Measurements from ENCODE around the gene NEU1. TPM values are rescaled to one million over a fixed set of nuclear protein-coding genes. Genes with fewer than 3 reads are reported as not detected.

Gene NEU1
- polyA plus RNA-seq, 1 of the 3 experiments (the other 2 are of a cell fraction), result 43.0 TPM

DNA sequence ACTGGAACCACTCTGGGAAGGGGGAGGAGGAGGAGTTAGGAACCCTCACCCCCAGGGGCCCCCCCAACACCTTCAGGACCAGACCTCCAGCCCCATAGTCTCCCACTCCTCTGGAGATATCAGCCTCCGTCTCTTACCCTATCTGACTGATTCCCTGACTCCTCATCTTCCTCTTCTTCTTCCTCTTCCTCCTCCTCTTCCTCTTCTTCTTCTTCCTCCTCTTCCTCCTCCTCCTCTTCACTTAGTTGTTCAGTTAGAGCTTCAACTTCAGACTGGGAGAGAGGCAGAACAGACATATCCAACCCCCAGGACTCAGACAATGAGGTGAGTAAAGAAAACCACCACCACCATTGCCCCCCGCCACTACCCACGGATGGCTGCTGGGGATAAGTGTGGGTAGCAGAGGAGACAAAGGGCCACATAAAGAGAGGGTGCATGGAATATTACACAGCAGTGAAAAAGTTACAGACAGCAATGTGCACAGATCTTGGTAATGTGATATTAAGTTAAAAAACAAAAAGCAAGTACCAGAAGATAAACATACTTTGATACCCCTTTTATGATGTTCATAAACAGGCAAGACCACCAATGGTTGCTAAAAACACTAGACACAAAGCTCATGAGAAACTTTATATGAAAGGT is 26.8 kb upstream of the NEU1 start (continued):
- TF ChIP-seq EP300 (IDR thresholded peaks at IDR 0.05; ENCODE audit: borderline replicate concordance in 1 of 2, low read depth in 1 of 2, low read length in 1 of 2) (no peak), MXI1 (IDR thresholded peaks at IDR 0.05; ENCODE audit: low read depth, low read length) (no peak), TEAD4 (IDR thresholded peaks at IDR 0.05; ENCODE audit: borderline replicate concordance, insufficient read depth) (no peak), RXRA (IDR thresholded peaks at IDR 0.05; ENCODE audit: borderline replicate concordance, low read depth) (no peak), RCOR1 (IDR thresholded peaks at IDR 0.05; ENCODE audit: low read length) (no peak), TCF12 (IDR thresholded peaks at IDR 0.05) (no peak), GABPA (IDR thresholded peaks at IDR 0.05; ENCODE audit: low read depth) (no peak)
- TF ChIP-seq, protein P1, sequence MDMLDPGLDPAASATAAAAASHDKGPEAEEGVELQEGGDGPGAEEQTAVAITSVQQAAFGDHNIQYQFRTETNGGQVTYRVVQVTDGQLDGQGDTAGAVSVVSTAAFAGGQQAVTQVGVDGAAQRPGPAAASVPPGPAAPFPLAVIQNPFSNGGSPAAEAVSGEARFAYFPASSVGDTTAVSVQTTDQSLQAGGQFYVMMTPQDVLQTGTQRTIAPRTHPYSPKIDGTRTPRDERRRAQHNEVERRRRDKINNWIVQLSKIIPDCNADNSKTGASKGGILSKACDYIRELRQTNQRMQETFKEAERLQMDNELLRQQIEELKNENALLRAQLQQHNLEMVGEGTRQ (IDR thresholded peaks at IDR 0.05; ENCODE audit: borderline replicate concordance, low read depth, low read length), result no peak

DNA sequence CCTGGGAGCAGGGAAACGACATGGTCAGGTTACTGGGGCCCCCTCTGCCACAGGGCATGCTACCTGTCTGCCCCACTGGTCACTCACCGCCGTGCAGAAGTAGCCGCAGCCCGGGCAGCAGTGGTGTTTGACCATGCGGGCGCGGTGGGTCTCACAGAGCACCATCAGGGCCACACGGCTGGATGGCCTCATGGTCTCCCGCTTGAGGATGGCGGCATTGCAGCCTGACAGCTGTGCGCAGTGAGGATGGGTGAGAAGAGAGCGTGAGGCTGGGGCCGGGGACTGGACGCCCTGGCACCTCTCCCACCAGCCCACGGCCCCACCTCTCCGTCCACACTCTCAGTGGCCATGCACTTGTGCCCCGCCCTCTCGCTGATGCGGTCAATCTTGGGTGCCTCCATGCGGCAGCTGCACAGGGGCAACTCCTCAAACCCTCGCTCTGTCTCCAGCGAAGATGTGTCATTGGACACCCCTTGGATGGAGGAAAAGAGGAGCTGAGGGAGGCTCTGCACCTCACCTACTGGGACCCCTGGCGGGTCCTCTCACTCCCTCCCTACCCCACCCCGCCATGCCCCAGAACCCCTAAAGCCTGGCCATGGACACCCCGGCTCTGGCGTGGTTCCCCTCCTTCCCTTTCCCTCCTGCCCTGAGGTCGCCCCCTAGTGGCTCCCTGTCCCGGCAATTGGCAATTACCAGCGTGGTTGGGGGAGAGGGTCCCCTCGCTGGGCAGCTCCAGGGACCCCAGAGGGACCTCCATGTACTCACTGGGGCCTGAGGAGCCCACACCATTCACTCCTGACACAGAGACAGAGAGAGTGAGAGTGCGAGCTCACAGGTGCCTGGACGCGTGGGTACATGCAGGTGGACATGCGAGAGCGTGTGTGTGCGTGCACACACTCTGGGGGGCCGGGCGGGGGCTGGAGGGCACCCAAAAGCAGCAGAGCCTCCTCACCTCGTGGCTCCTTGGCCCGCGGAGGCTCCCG is 25.9 kb upstream of the NEU1 start:
- Histone ChIP-seq H3K79me2 (ENCODE audit: insufficient read depth) (no peaks in the 10 kb centered on the region), H3K36me3 (replicated peaks in 1 of 2; ENCODE audit: control insufficient read depth in 1 of 2, insufficient read depth in 2 of 2, low read length in 1 of 2) (peaks cover 38 to 69% of the 10 kb centered on the region in 2 experiments), H3K9ac (no peak overlapping the region), H3K4me1 (ENCODE audit: control insufficient read depth in 1 of 2, insufficient read depth in 2 of 2, low read depth in 1 of 2, low read length in 1 of 2) (no peaks in the 10 kb centered on the region), H3K9me2 (no peaks in the 10 kb centered on the region), H3K27me3 (ENCODE audit: insufficient read depth) (no peaks in the 10 kb centered on the region), H3K4me3 (ENCODE audit: low read depth in 2 of 2, low read length in 1 of 2) (no peak overlapping the region), H2AFZ (ENCODE audit: low read depth) (no peak overlapping the region), H3K4me2 (no peak overlapping the region), H3K9me3 (no peaks in the 10 kb centered on the region), H3F3A (replicated peaks; ENCODE audit: insufficient read depth) (peaks cover 3% of the 10 kb centered on the region), H4K20me1 (ENCODE audit: insufficient read depth) (no peaks in the 10 kb centered on the region), H3K27ac (ENCODE audit: low read depth in 2 of 2, low read length in 1 of 2) (no peak overlapping the region)
- ChIA-PET CTCF (interaction anchor here (0.6 to 3.6 kb wide), 15 partner anchors 8 to 208 kb away, joined by 3 to 16 read pairs (median 3); partner anchors contain the start of gene DDAH2), POLR2A (interaction anchor here (1.6 kb wide), 1 partner anchor 10 kb away, joined by 4 read pairs; no protein-coding TSS in a partner anchor)
- peak; percentile 30; the same call in 1 of the 2 replicates for TF ChIP-seq RAD21 (IDR thresholded peaks at IDR 0.05; ENCODE audit: low read length)
- TF ChIP-seq CTCF (IDR thresholded peaks at IDR 0.05), result peak; percentile 85
- TF ChIP-seq, protein P2, sequence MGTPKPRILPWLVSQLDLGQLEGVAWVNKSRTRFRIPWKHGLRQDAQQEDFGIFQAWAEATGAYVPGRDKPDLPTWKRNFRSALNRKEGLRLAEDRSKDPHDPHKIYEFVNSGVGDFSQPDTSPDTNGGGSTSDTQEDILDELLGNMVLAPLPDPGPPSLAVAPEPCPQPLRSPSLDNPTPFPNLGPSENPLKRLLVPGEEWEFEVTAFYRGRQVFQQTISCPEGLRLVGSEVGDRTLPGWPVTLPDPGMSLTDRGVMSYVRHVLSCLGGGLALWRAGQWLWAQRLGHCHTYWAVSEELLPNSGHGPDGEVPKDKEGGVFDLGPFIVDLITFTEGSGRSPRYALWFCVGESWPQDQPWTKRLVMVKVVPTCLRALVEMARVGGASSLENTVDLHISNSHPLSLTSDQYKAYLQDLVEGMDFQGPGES (IDR thresholded peaks at IDR 0.05; ENCODE audit: low read depth, low read length), result no peak
- 77% methylated on average over 26 of the region's 43 CpGs for WGBS (ENCODE audit: low lambda C conversion rate)
- peak; percentile 83 for DNase-seq
